Measurements from ENCODE around the gene LIN37. TPM values are rescaled to one million over a fixed set of nuclear protein-coding genes. Genes with fewer than 3 reads are reported as not detected.

The LIN37 gene
- total RNA-seq, 2 experiments from 2014 or later = 18.3 to 22.4 TPM

Other genes with a start within 250 kb of the LIN37 start
- 1 to 10 TPM; 2.5 to 3.5 TPM for gene DMKN, start 234.9 kb upstream of the LIN37 start, total RNA-seq
- gene SBSN, start 220.3 kb upstream of the LIN37 start, total RNA-seq = not detected
- gene GAPDHS, start 215.1 kb upstream of the LIN37 start, total RNA-seq = not detected
- gene TMEM147, start 202.9 kb upstream of the LIN37 start, total RNA-seq = 10 to 100 TPM; 37.2 to 38.2 TPM
- not detected for gene ATP4A, start 184.9 kb upstream of the LIN37 start, total RNA-seq
- gene PMIS2, start 162.4 kb upstream of the LIN37 start, total RNA-seq = not detected
- 10 to 100 TPM; 50.5 to 51.7 TPM for gene HAUS5, start 135.8 kb upstream of the LIN37 start, total RNA-seq
- 10 to 100 TPM; 87.4 to 92.2 TPM for gene RBM42, start 119.5 kb upstream of the LIN37 start, total RNA-seq
- gene ETV2, start 106.8 kb upstream of the LIN37 start, total RNA-seq = 1 to 10 TPM; 1.6 to 1.9 TPM
- 100 to 1,000 TPM; 407 to 412 TPM for gene COX6B1, start 100.3 kb upstream of the LIN37 start, total RNA-seq
- gene UPK1A, start 82.1 kb upstream of the LIN37 start, total RNA-seq = 1 to 10 TPM in 1 of 2 experiments, under 1 TPM in 1; 0.88 to 1.7 TPM
- 10 to 100 TPM; 24.5 to 33.6 TPM for gene ZBTB32, start 44.0 kb upstream of the LIN37 start, total RNA-seq
- gene KMT2B, start 30.6 kb upstream of the LIN37 start, total RNA-seq = 10 to 100 TPM; 74.6 to 75.9 TPM
- 10 to 100 TPM; 63.0 to 63.4 TPM for gene IGFLR1, start 6.1 kb upstream of the LIN37 start, total RNA-seq
- gene U2AF1L4, start 3.2 kb upstream of the LIN37 start, total RNA-seq = 10 to 100 TPM; 31.9 to 33.1 TPM
- 10 to 100 TPM; 35.7 to 36.3 TPM for gene PSENEN, start 2.9 kb upstream of the LIN37 start, total RNA-seq
- under 1 TPM in 1 of 2 experiments, not detected in 1; 0.36 TPM for gene HSPB6, start 8.5 kb downstream of the LIN37 start, total RNA-seq
- 10 to 100 TPM; 53.0 to 59.9 TPM for gene PROSER3, start 9.6 kb downstream of the LIN37 start, total RNA-seq
- gene ARHGAP33, start 27.0 kb downstream of the LIN37 start, total RNA-seq = 10 to 100 TPM; 64.4 to 76.5 TPM
- gene PRODH2, start 64.3 kb downstream of the LIN37 start, total RNA-seq = not detected
- under 1 TPM in 1 of 2 experiments, not detected in 1; 0.40 TPM for gene NPHS1, start 103.9 kb downstream of the LIN37 start, total RNA-seq
- 1 to 10 TPM; 2.9 to 3.0 TPM for gene KIRREL2, start 108.3 kb downstream of the LIN37 start, total RNA-seq
- 1 to 10 TPM; 1.2 to 1.4 TPM for gene APLP1, start 120.0 kb downstream of the LIN37 start, total RNA-seq
- 10 to 100 TPM; 40.7 to 48.7 TPM for gene NFKBID, start 152.0 kb downstream of the LIN37 start, total RNA-seq
- 100 to 1,000 TPM; 186 to 190 TPM for gene HCST, start 154.0 kb downstream of the LIN37 start, total RNA-seq
- 10 to 100 TPM; 10.6 to 11.2 TPM for gene TYROBP, start 159.7 kb downstream of the LIN37 start, total RNA-seq
- gene LRFN3, start 187.8 kb downstream of the LIN37 start, total RNA-seq = 10 to 100 TPM; 10.7 to 12.4 TPM
- gene SDHAF1, start 246.6 kb downstream of the LIN37 start, total RNA-seq = 10 to 100 TPM; 22.2 to 22.8 TPM

All from activated naive CD8-positive, alpha-beta T cell treated with anti-CD3 and anti-CD28 coated beads, Interleukin-2, amount 10 ng/mL, durations not matched to agents 7 days and 5 days (primary cell).